IPS-NIHi11 (cell line): ENCODE results near the gene POLR3B.

Experiments
- DNase-seq: peaks from one replicate; pipeline ENCODE4 v3.0.0; 2012; ENCODE audit warnings: mixed read lengths, low spot score

The POLR3B gene

GRCh38 chr12:106415134-106415533 lies 57.6 kb downstream of the POLR3B start:
- DNase-seq, result no peak

- peak; percentile 38 for DNase-seq
Measured at GRCh38 chr12:106416273-106416672, 58.7 kb downstream of the POLR3B start.

- DNase-seq, result no peak
Measured at GRCh38 chr12:106417926-106418910, 60.7 kb downstream of the POLR3B start.

- no peak for DNase-seq
Measured at GRCh38 chr12:106418970-106419369, 61.4 kb downstream of the POLR3B start.

GRCh38 chr12:106423291-106423690 lies 65.7 kb downstream of the POLR3B start:
- DNase-seq, result no peak

GRCh38 chr12:106425061-106425702 lies 67.6 kb downstream of the POLR3B start:
- peak; percentile 33 for DNase-seq

- DNase-seq, result no peak
Measured at GRCh38 chr12:106427917-106428316, 70.4 kb downstream of the POLR3B start.

GRCh38 chr12:106428384-106428783 lies 70.8 kb downstream of the POLR3B start:
- no peak for DNase-seq

- no peak for DNase-seq
Measured at GRCh38 chr12:106429043-106429552, 71.5 kb downstream of the POLR3B start.

GRCh38 chr12:106429636-106430035 lies 72.1 kb downstream of the POLR3B start:
- DNase-seq, result no peak

GRCh38 chr12:106431839-106432411 lies 74.4 kb downstream of the POLR3B start:
- DNase-seq, result no peak

GRCh38 chr12:106433055-106433454 lies 75.5 kb downstream of the POLR3B start:
- no peak for DNase-seq

GRCh38 chr12:106434526-106434925 lies 77.0 kb downstream of the POLR3B start:
- no peak for DNase-seq

- no peak for DNase-seq
Measured at GRCh38 chr12:106436164-106436563, 78.6 kb downstream of the POLR3B start.

GRCh38 chr12:106442575-106442974 lies 85.0 kb downstream of the POLR3B start:
- no peak for DNase-seq

- no peak for DNase-seq
Measured at GRCh38 chr12:106445053-106445452, 87.5 kb downstream of the POLR3B start.

GRCh38 chr12:106445959-106446358 lies 88.4 kb downstream of the POLR3B start:
- DNase-seq, result no peak

GRCh38 chr12:106446419-106447092 lies 89.0 kb downstream of the POLR3B start:
- DNase-seq, result no peak

GRCh38 chr12:106452309-106452708 lies 94.8 kb downstream of the POLR3B start:
- peak; percentile 35 for DNase-seq

GRCh38 chr12:106455111-106455510 lies 97.6 kb downstream of the POLR3B start:
- no peak for DNase-seq

GRCh38 chr12:106459124-106459523 lies 101.6 kb downstream of the POLR3B start:
- no peak for DNase-seq

GRCh38 chr12:106459534-106459933 lies 102.0 kb downstream of the POLR3B start:
- DNase-seq, result no peak
